GM23248 (cell line): ENCODE results near the gene CHCHD4. TPM values are rescaled to one million over a fixed set of nuclear protein-coding genes. Genes with fewer than 3 reads are reported as not detected.

Experiments
- DNase-seq: peaks from one replicate; pipeline ENCODE4 v3.0.0-alpha.2; 2015
- H2AFZ ChIP-seq: fragments of 200-600 bp; sonication (generic); 2 replicates; pipeline ENCODE4 v1.6.1; 2016; ENCODE audit warnings: antibody characterized with exemption
- H3F3A ChIP-seq: fragments of 200-600 bp; sonication (generic); 2 replicates; pipeline ENCODE4 v1.6.1; 2016; ENCODE audit warnings: mild to moderate bottlenecking, antibody characterized with exemption, mixed run types; ENCODE audit not compliant: insufficient read depth
- H3K27ac ChIP-seq: fragments of 200-600 bp; sonication (generic); 2 replicates; pipeline ENCODE4 v1.5.1; 2016; ENCODE audit warnings: mild to moderate bottlenecking
- H3K27me3 ChIP-seq: fragments of 200-600 bp; sonication (generic); replicated peaks from 2 replicates; pipeline ENCODE4 v1.6.1; 2016; ENCODE audit warnings: mild to moderate bottlenecking; ENCODE audit not compliant: insufficient read depth
- H3K36me3 ChIP-seq: fragments of 200-600 bp; sonication (generic); 2 replicates; pipeline ENCODE4 v1.6.1; 2016; ENCODE audit warnings: low read depth, mild to moderate bottlenecking
- H3K4me1 ChIP-seq: fragments of 200-600 bp; sonication (generic); 2 replicates; pipeline ENCODE4 v1.6.1; 2016; ENCODE audit warnings: mild to moderate bottlenecking; ENCODE audit not compliant: insufficient read depth
- H3K4me2 ChIP-seq: fragments of 200-600 bp; sonication (generic); one replicate; pipeline ENCODE4 v1.6.1; 2016; ENCODE audit warnings: mild to moderate bottlenecking; ENCODE audit not compliant: unreplicated experiment
- H3K4me3 ChIP-seq: fragments of 200-600 bp; sonication (generic); 2 replicates; pipeline ENCODE4 v1.5.1; 2016; ENCODE audit warnings: mild to moderate bottlenecking
- H3K79me2 ChIP-seq: fragments of 200-600 bp; sonication (generic); 2 replicates; pipeline ENCODE4 v1.6.1; 2016; ENCODE audit warnings: mild to moderate bottlenecking; ENCODE audit not compliant: insufficient read depth
- H3K9ac ChIP-seq: fragments of 200-600 bp; sonication (generic); 2 replicates; pipeline ENCODE4 v1.6.1; 2016; ENCODE audit warnings: mild to moderate bottlenecking
- H3K9me2 ChIP-seq: fragments of 200-600 bp; sonication (generic); 2 replicates; pipeline ENCODE4 v1.6.1; 2016; ENCODE audit warnings: mixed run types, mild to moderate bottlenecking, moderate library complexity; ENCODE audit not compliant: insufficient read depth
- H3K9me3 ChIP-seq: fragments of 200-600 bp; sonication (generic); one replicate; pipeline ENCODE4 v1.6.1; 2017; ENCODE audit warnings: low read depth
- H4K20me1 ChIP-seq: fragments of 200-600 bp; sonication (generic); 2 replicates; pipeline ENCODE4 v1.6.0; 2016; ENCODE audit not compliant: insufficient read depth
- EZH2 ChIP-seq: fragments of 200-600 bp; sonication (generic); IDR thresholded peaks from 2 replicates; pipeline ENCODE4 v1.6.1; 2018; ENCODE audit warnings: antibody characterized with exemption, mild to moderate bottlenecking; ENCODE audit not compliant: insufficient read depth, poor library complexity, severe bottlenecking
- EZH2phosphoT487 ChIP-seq: fragments of 200-600 bp; sonication (generic); IDR thresholded peaks from 2 replicates; pipeline ENCODE4 v1.6.1; 2018; ENCODE audit warnings: antibody characterized with exemption, moderate library complexity, mild to moderate bottlenecking, low read depth; ENCODE audit not compliant: insufficient read depth
- WGBS, 2 experiments: methylation state at CpG; one replicate each; pipeline ENCODE4 v1.1.6; 2015 to 2017; ENCODE audit warnings: low lambda C conversion rate in 2 of 2, low coverage in 1 of 2; ENCODE audit errors: missing lambda C conversion rate in 2 of 2; 5-methylcytosine and 5-hydroxymethylcytosine counted together
- in situ Hi-C: fragments of 300-500 bp; cut with MboI; formaldehyde crosslinking; loops from 2 replicates; pipeline ENCODE4 v1.15.0; 2020
- polyA plus RNA-seq: library from polyadenylated mRNA; unstranded; fragments of >200 nt; fragmentation: Nextera tagmentation; extraction: Ambion mirVana; gene quantifications from 2 replicates; pipeline ENCODE4 v1.2.1, GENCODE V29; 2016
- total RNA-seq: library from RNA; depleted of rRNA; stranded (reverse); fragments of >200 nt; shearing (Covaris generic); gene quantifications from 2 replicates; pipeline ENCODE4 v1.2.3, GENCODE V29; 2014

CHCHD4 gene
- total and polyA plus RNA-seq, 2 experiments from 2014 or later, result 12.3 to 15.1 TPM

- TF ChIP-seq EZH2phosphoT487 (no peak), EZH2 (no peak)
Measured at GRCh38 chr3:14158370-14158769, 33.7 kb upstream of the CHCHD4 start.

GRCh38 chr3:14157951-14158350 is 33.3 kb upstream of the CHCHD4 start:
- TF ChIP-seq EZH2 (no peak), EZH2phosphoT487 (no peak)
- no peak overlapping the region for H3K9ac ChIP-seq
- in situ Hi-C loops, result no loop called here
- no peak for DNase-seq
- H3K36me3 ChIP-seq, result peaks cover 82% of the 10 kb centered on the region
- H3K9me2 ChIP-seq, result no peaks in the 10 kb centered on the region
- H3K27ac ChIP-seq, result no peak overlapping the region
- no peak overlapping the region for H3K4me2 ChIP-seq
- no peak overlapping the region for H2AFZ ChIP-seq
- H4K20me1 ChIP-seq, result no peaks in the 10 kb centered on the region
- peaks cover 83% of the 10 kb centered on the region for H3K79me2 ChIP-seq
- WGBS, 2 experiments, result 98% methylated on average over 9 of the region's 9 CpGs
- peaks cover 4% of the 10 kb centered on the region; the same call in 1 of the 2 replicates for H3F3A ChIP-seq
- no peaks in the 10 kb centered on the region for H3K9me3 ChIP-seq
- H3K27me3 ChIP-seq, result no peaks in the 10 kb centered on the region
- no peak overlapping the region for H3K4me3 ChIP-seq
- H3K4me1 ChIP-seq, result no peaks in the 10 kb centered on the region

More at GRCh38 chr3:14158370-14158769, 33.7 kb upstream of the CHCHD4 start:
- Histone ChIP-seq H3K4me2 (no peak overlapping the region), H2AFZ (no peak overlapping the region), H4K20me1 (no peaks in the 10 kb centered on the region), H3K79me2 (peaks cover 83% of the 10 kb centered on the region), H3K27me3 (no peaks in the 10 kb centered on the region), H3F3A (peaks cover 2% of the 10 kb centered on the region; the same call in 1 of the 2 replicates), H3K9ac (no peak overlapping the region), H3K9me3 (no peaks in the 10 kb centered on the region), H3K36me3 (peaks cover 82% of the 10 kb centered on the region), H3K27ac (no peak overlapping the region), H3K4me1 (no peaks in the 10 kb centered on the region), H3K4me3 (no peak overlapping the region), H3K9me2 (no peaks in the 10 kb centered on the region)
- DNase-seq, result no peak
- 93 to 95% methylated on average over 14 of the region's 14 CpGs for WGBS, 2 experiments
- in situ Hi-C loops, result no loop called here

DNA sequence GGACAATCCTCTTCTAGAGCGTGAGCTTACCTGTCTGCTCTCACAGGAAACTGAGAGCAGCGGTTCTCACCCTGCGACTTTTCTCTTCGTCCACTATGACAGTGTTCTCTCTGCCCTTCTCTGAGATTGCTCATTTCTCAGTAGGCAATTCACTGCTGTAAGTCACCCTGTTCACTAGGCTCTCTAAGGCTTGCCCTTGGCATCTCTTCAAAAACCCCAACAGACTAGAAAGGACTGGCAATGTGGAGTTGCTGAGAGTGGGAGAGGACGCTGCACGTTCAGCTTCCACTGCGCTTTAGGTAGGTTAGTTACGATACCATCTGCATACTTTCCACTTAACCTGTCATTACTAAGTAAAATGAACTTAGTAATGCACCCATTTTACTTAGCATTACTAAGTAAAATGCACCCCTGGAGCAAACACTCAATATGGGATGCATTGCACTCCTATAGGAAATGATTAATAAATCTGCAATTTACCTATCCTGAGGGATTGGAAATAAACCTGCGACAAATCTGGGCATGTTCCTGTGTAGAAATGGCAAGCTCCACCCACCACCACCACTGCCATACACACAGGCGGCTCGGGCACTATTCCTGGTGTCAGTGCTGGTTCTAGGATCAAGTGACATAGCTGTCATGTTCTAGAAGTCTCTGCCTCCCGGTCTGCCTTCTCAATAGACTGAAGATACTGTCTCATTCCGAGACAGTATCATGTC is 32.3 kb upstream of the CHCHD4 start:
- peaks cover 79% of the 10 kb centered on the region for H3K36me3 ChIP-seq
- no peaks in the 10 kb centered on the region for H3K4me1 ChIP-seq
- H3K9ac ChIP-seq, result no peak overlapping the region
- no peak overlapping the region for H2AFZ ChIP-seq
- H3K79me2 ChIP-seq, result peaks cover 75% of the 10 kb centered on the region
- WGBS, 2 experiments, result 89 to 90% methylated on average over 13 of the region's 13 CpGs
- no peaks in the 10 kb centered on the region for H4K20me1 ChIP-seq
- no peaks in the 10 kb centered on the region for H3K27me3 ChIP-seq
- no peak overlapping the region for H3K4me2 ChIP-seq
- no peaks in the 10 kb centered on the region for H3K9me2 ChIP-seq
- H3F3A ChIP-seq, result peaks cover 4% of the 10 kb centered on the region; the same call in 1 of the 2 replicates
- no peak for DNase-seq
- TF ChIP-seq EZH2 (no peak), EZH2phosphoT487 (no peak)
- in situ Hi-C loops, result no loop called here
- no peak overlapping the region for H3K27ac ChIP-seq
- H3K4me3 ChIP-seq, result no peak overlapping the region
- no peaks in the 10 kb centered on the region for H3K9me3 ChIP-seq

DNA sequence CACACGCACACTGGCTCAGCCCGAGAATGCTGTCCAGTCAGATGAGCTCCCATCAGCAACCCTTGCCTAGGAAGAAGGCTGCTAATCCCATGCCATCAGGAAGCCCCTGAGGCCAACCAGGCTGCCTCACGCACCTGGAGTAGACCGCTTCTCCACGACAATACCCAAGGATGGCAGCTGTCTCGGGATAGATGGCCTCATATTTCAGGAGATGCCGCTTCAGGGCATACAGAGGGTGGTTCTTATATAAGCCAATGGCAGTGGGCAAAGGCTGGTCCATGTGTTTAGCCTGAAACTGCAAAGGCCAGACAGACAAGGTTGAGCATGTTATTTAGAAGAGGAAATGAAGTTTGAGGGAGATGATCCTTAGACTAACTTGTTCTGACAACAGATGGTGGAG is 31.5 kb upstream of the CHCHD4 start:
- Histone ChIP-seq H3K79me2 (peaks cover 70% of the 10 kb centered on the region), H3K4me1 (no peaks in the 10 kb centered on the region), H3F3A (peaks cover 4% of the 10 kb centered on the region; the same call in 1 of the 2 replicates), H4K20me1 (no peaks in the 10 kb centered on the region), H3K36me3 (peaks cover 76% of the 10 kb centered on the region), H3K9ac (no peak overlapping the region), H2AFZ (no peak overlapping the region), H3K9me2 (no peaks in the 10 kb centered on the region), H3K4me2 (no peak overlapping the region), H3K27ac (no peak overlapping the region), H3K9me3 (no peaks in the 10 kb centered on the region), H3K4me3 (no peak overlapping the region), H3K27me3 (no peaks in the 10 kb centered on the region)
- WGBS, 2 experiments, result 94 to 96% methylated on average over 7 of the region's 7 CpGs
- in situ Hi-C loops, result no loop called here
- no peak for TF ChIP-seq EZH2
- no peak for TF ChIP-seq EZH2phosphoT487
- DNase-seq, result no peak
